Lung (tissue), 12 donors: ENCODE results near the gene GASK1A. TPM values are rescaled to one million over a fixed set of nuclear protein-coding genes. Genes with fewer than 3 reads are reported as not detected.

ENCODE experiments used
- ATAC-seq: fragments of 200-7000 bp; cut with Tn5 transposase; one replicate; pipeline ENCODE4 v1.9.1; 2020; ENCODE audit warnings: moderate number of reproducible peaks; ENCODE audit not compliant: insufficient read depth, low FRiP score
- DNase-seq, 3 donors: peaks; one replicate each; pipeline ENCODE4 v3.0.0-alpha.2; 2013 to 2017
- H3K27ac ChIP-seq, 2 donors: one replicate each; pipeline ENCODE4 v1.5.1; 2013; ENCODE audit warnings: mild to moderate bottlenecking in 2 of 2, moderate library complexity in 2 of 2, control low read depth in 1 of 2, inconsistent platforms in 1 of 2, low read depth in 1 of 2, low read length in 1 of 2
- H3K27me3 ChIP-seq, 3 donors: one replicate each; pipeline ENCODE4 v1.5.1; 2013; ENCODE audit warnings: low read length in 2 of 3; ENCODE audit not compliant: control insufficient read depth in 3 of 3, insufficient read depth in 3 of 3
- H3K36me3 ChIP-seq, 4 donors: one replicate each; pipeline ENCODE4 v1.5.1; 2013; ENCODE audit warnings: low read length in 4 of 4, mild to moderate bottlenecking in 1 of 4, moderate library complexity in 1 of 4; ENCODE audit not compliant: control insufficient read depth in 4 of 4, insufficient read depth in 4 of 4
- H3K4me1 ChIP-seq, 5 donors: one replicate each; pipeline ENCODE4 v1.5.1; 2013; ENCODE audit warnings: low read length in 5 of 5, mild to moderate bottlenecking in 2 of 5, moderate library complexity in 1 of 5; ENCODE audit not compliant: control insufficient read depth in 5 of 5, insufficient read depth in 5 of 5
- H3K4me3 ChIP-seq: one replicate; pipeline ENCODE4 v1.5.1; 2013; ENCODE audit warnings: mild to moderate bottlenecking, control low read depth, moderate library complexity
- H3K9ac ChIP-seq, 2 donors: one replicate each; pipeline ENCODE4 v1.5.1; 2013; ENCODE audit warnings: low read length in 2 of 2, control low read depth in 1 of 2; ENCODE audit not compliant: insufficient read depth in 1 of 2
- H3K9me3 ChIP-seq, 4 donors: one replicate each; pipeline ENCODE4 v1.5.1; 2013; ENCODE audit warnings: low read length in 3 of 4, mild to moderate bottlenecking in 1 of 4, moderate library complexity in 1 of 4; ENCODE audit not compliant: control insufficient read depth in 4 of 4, insufficient read depth in 3 of 4
- CTCF ChIP-seq: IDR thresholded peaks from 2 replicates; pipeline ENCODE4 v1.5.1; 2012; ENCODE audit warnings: mild to moderate bottlenecking; ENCODE audit errors: control extremely low read depth, extremely low read depth
- WGBS, 2 donors: extraction: QIAGEN DNeasy Blood & Tissue Kit; methylation state at CpG; one replicate each; pipeline ENCODE4 v1.1.7; 2013; 5-methylcytosine and 5-hydroxymethylcytosine counted together
- polyA plus RNA-seq, 2 donors: library from polyadenylated mRNA; stranded (reverse); fragments of 200-250 nt; gene quantifications; one replicate each; pipeline ENCODE4 v1.2.1, GENCODE V29; 2013
- total RNA-seq, 2 donors: library from RNA; depleted of rRNA in 1 of 2; stranded (reverse); fragments of >200 nt in 1 of 2; gene quantifications; one replicate each; pipeline ENCODE4 v1.2.1, GENCODE V29; 2014 to 2021
- donor health status: control.
- donor health status: control.
- donor health status: Bipolar disorder and iron deficiency.
- donor health status: healthy.
- donor health status: DM: yes; HTN: yes; CAD: no.

The GASK1A gene
- total and polyA plus RNA-seq, 4 donors = 1.5 to 16.1 (median 5.1) TPM

- DNase-seq = no peak
- H3K9me3 ChIP-seq = no peaks in the 10 kb centered on the region
- no peaks in the 10 kb centered on the region for H3K27me3 ChIP-seq
- H3K9ac ChIP-seq = no peak overlapping the region
- 93 to 96% methylated on average over 3 of the region's 3 CpGs for WGBS, 2 donors
- peaks cover 0 to 17% (median 4%) of the 10 kb centered on the region in 5 donors for H3K4me1 ChIP-seq
- no peaks in the 10 kb centered on the region for H3K36me3 ChIP-seq
- H3K27ac ChIP-seq = no peak overlapping the region
- no peak for ATAC-seq
- no peak overlapping the region for H3K4me3 ChIP-seq
- no peak for TF ChIP-seq CTCF
Observed at GRCh38 chr3:43005253-43005652, 26.1 kb downstream of the GASK1A start.

GRCh38 chr3:43005981-43006380, 26.9 kb downstream of the GASK1A start:
- H3K4me3 ChIP-seq = no peak overlapping the region
- H3K9me3 ChIP-seq = no peaks in the 10 kb centered on the region
- H3K9ac ChIP-seq = no peak overlapping the region
- no peak for DNase-seq
- WGBS, 2 donors = 47 to 55% methylated on average over 4 of the region's 4 CpGs
- H3K27me3 ChIP-seq = no peaks in the 10 kb centered on the region
- no peak for TF ChIP-seq CTCF
- peaks cover 0 to 9% (median 4%) of the 10 kb centered on the region in 5 donors for H3K4me1 ChIP-seq
- no peak for ATAC-seq
- H3K27ac ChIP-seq = no peak overlapping the region
- H3K36me3 ChIP-seq = no peaks in the 10 kb centered on the region

GRCh38 chr3:43006825-43007224, 27.7 kb downstream of the GASK1A start:
- peaks cover 0 to 2% (median under 1%) of the 10 kb centered on the region in 5 donors for H3K4me1 ChIP-seq
- H3K27ac ChIP-seq = no peak overlapping the region
- no peak for DNase-seq
- H3K36me3 ChIP-seq = no peaks in the 10 kb centered on the region
- TF ChIP-seq CTCF = no peak
- no peak for ATAC-seq
- 91 to 96% methylated on average over 2 of the region's 2 CpGs for WGBS, 2 donors
- no peak overlapping the region for H3K9ac ChIP-seq
- H3K4me3 ChIP-seq = no peak overlapping the region
- no peaks in the 10 kb centered on the region for H3K27me3 ChIP-seq
- peaks cover 0 to 5% (median 0%) of the 10 kb centered on the region in 4 donors for H3K9me3 ChIP-seq

GRCh38 chr3:43009547-43009946, 30.4 kb downstream of the GASK1A start:
- H3K27ac ChIP-seq = no peak overlapping the region
- H3K36me3 ChIP-seq = no peaks in the 10 kb centered on the region
- 93 to 96% methylated on average over 3 of the region's 3 CpGs for WGBS, 2 donors
- H3K4me3 ChIP-seq = no peak overlapping the region
- ATAC-seq (no peak), DNase-seq (no peak)
- no peaks in the 10 kb centered on the region for H3K4me1 ChIP-seq
- TF ChIP-seq CTCF = no peak
- no peak overlapping the region for H3K9ac ChIP-seq
- no peaks in the 10 kb centered on the region for H3K27me3 ChIP-seq
- H3K9me3 ChIP-seq = peaks cover 0 to 25% (median 0%) of the 10 kb centered on the region in 4 donors
